Urinary bladder (tissue), 4 donors: Measurements from ENCODE around the gene B4GALT5. TPM values are rescaled to one million over a fixed set of nuclear protein-coding genes. Genes with fewer than 3 reads are reported as not detected.
"Not testable (repeated sequence)": the region's sequence is repeated elsewhere in the genome, so short reads cannot be mapped to it uniquely, and the experiment has no call there.

Experiments used
- DNase-seq: peaks from one replicate; pipeline ENCODE4 v3.0.0-alpha.2; 2015; ENCODE audit errors: extremely low spot score
- H3K27ac ChIP-seq: one replicate; pipeline ENCODE4 v1.5.1; 2013; ENCODE audit warnings: low read depth, mild to moderate bottlenecking, moderate library complexity
- H3K36me3 ChIP-seq: one replicate; pipeline ENCODE4 v1.6.1; 2013; ENCODE audit warnings: mild to moderate bottlenecking, moderate library complexity; ENCODE audit not compliant: insufficient read depth
- H3K4me1 ChIP-seq: one replicate; pipeline ENCODE4 v1.6.1; 2013; ENCODE audit warnings: mild to moderate bottlenecking, moderate library complexity; ENCODE audit not compliant: insufficient read depth
- H3K4me3 ChIP-seq: one replicate; pipeline ENCODE4 v1.5.1; 2013; ENCODE audit warnings: low read depth, low read length
- WGBS: extraction: QIAGEN DNeasy Blood & Tissue Kit; methylation state at CpG from one replicate; pipeline ENCODE4 v1.1.7; 2013; 5-methylcytosine and 5-hydroxymethylcytosine counted together
- polyA plus RNA-seq: library from polyadenylated mRNA; stranded (reverse); fragments of 200-250 nt; gene quantifications from one replicate; pipeline ENCODE4 v1.2.3, GENCODE V29; 2013
- total RNA-seq: library from RNA; depleted of rRNA; stranded (reverse); fragments of >200 nt; gene quantifications from one replicate; pipeline ENCODE4 v1.2.3, GENCODE V29; 2014
- donor health status: healthy with polysubstance abuse.
- donor health status: healthy.

Gene B4GALT5
- total and polyA plus RNA-seq, 2 donors: 19.5 to 46.4 TPM

DNA sequence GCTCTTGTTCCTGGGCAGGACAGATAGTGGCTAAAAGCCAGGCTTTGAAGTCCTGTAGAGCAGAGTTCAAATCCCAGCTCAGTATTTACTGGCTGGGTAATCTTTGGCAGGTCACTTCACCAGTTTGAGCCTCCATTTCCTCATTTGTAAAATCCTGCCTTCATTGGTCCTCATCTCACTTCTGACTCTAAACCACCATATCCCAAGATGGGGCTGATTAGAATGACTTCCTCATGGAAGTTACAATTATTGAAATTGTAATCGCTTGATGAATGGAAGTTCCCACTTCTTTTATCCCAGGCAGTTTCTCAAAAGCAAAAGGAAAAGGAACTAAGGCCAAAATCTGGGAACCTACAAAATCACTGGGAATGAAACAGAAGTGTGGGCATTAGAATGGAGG is 35.9 kb upstream of the B4GALT5 start:
- Histone ChIP-seq H3K4me1 (no peaks in the 10 kb centered on the region), H3K36me3 (no peaks in the 10 kb centered on the region), H3K4me3 (no peak overlapping the region), H3K27ac (no peak overlapping the region)
- no peak for DNase-seq
- 98% methylated on average over 1 of the region's 1 CpG for WGBS

DNA sequence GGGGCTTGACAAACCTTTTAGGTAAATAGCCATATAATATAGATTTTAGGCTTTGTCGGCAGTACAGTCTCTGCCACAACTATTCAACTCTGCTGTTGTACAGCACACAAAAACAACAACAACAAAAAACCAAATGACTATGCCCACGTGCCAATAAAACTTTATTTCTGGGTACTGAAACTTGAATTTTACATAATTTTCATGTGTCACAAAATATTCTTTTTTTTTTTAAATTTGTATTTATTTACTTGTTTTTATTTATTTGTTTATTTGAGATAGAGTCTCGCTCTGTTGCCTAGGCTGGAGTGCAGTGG is 34.8 kb upstream of the B4GALT5 start:
- Histone ChIP-seq H3K4me3 (no peak overlapping the region), H3K27ac (no peak overlapping the region), H3K36me3 (no peaks in the 10 kb centered on the region), H3K4me1 (no peaks in the 10 kb centered on the region)
- DNase-seq: no peak
- 94% methylated on average over 3 of the region's 3 CpGs for WGBS

DNA sequence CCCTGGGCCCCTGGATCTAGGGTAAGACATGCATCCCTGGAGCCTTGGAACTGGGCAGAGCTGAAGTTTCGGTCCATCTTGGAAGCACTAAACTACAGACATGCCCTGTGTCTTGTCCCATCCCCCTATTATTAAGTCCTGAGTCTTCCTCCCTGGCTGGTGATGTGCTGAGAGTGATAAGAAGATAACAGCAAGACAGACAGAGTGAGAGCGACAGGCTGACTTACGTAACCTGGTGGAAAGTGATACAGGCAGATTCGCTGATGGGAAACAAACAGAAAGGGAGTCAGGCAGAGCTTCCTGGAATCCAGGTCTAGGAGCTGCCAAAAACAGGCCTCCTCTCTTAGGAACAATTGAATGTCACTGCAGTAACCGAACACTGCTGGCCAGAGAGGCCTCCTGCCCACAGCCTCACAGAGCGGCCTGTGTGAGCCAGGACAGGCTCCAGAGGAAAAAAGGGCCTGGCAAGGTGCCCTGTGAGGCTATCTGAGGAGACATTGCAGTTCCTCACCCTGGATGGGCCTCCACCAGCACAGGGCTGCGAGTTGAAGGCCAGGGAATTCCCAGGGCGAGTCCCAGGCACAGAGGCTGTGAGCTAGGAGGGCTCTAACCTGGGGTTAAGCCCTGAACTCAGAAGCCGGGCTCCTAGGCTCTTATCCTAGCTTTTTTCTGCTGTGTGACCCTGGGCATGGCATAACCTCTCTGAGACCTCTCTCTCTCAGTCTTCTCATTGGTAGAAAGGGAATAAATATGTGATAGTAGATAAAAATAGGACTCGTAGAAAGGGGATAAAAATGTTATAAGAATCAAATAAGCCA is 34.2 kb upstream of the B4GALT5 start:
- WGBS: 28% methylated on average over 10 of the region's 10 CpGs
- Histone ChIP-seq H3K27ac (no peak overlapping the region), H3K4me3 (no peak overlapping the region), H3K36me3 (no peaks in the 10 kb centered on the region), H3K4me1 (no peaks in the 10 kb centered on the region)
- no peak for DNase-seq

DNA sequence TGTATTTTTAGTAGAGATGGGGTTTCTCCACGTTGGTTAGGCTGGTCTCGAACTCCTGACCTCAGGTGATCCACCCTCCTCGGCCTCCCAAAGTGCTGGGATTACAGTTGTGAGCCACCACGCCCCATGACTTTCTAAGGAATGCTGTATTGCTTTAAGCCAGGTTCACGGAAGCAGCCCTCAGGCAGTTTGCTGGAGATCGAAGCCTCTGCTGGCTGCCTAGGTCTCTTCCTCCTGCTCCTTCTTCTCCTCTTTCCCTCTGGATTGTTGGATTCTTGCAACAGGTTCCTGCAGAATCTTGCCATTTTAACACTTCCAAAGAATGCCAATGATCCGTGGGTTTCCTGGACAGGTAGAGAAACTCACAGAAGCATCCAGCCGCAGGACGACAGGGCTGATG is 29.3 kb upstream of the B4GALT5 start:
- Histone ChIP-seq H3K36me3 (no peaks in the 10 kb centered on the region), H3K4me1 (no peaks in the 10 kb centered on the region), H3K27ac (no peak overlapping the region), H3K4me3 (no peak overlapping the region)
- DNase-seq: no peak
- WGBS: 76% methylated on average over 9 of the region's 9 CpGs

DNA sequence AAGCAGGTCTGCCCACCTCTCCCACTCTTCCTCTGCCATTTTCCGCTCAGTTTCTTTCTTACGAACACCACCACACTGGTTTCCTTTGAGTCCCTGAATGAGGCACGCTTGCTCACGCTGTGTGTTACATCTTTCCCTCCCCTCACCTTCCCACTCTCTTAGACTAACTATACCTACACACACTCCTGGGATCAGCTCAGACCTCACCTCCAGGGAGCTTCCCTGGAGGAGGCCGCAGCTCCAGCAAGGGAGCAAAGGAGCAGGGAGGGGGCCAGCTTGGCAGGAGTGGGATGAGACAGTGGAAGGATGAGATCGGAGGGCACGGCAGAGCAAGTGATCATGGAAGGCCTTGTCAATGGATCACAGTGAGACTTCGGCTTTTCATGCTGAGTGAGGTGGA is 28.3 kb upstream of the B4GALT5 start:
- H3K4me1 ChIP-seq: no peaks in the 10 kb centered on the region
- H3K27ac ChIP-seq: no peak overlapping the region
- 91% methylated on average over 8 of the region's 8 CpGs for WGBS
- no peaks in the 10 kb centered on the region for H3K36me3 ChIP-seq
- DNase-seq: no peak
- no peak overlapping the region for H3K4me3 ChIP-seq

DNA sequence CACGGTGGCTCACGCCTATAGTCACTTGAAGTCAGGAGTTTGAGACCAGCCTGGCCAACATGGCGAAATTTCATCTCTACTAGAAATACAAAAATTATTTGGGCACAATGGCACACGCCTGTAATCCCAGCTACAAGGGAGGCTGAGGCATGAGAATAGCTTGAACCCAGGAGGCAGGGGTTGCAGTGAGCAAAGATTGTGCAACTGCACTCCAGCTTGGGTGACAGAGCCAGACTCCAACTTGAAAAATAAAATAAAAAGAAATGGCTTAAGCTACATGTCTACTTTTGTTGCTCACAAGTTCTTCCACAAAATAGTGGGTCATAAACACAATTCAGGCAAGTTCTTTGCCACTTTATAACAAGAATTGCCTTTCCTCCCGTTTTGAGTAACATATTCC is 27.1 kb upstream of the B4GALT5 start:
- no peaks in the 10 kb centered on the region for H3K4me1 ChIP-seq
- H3K36me3 ChIP-seq: no peaks in the 10 kb centered on the region
- WGBS: 91% methylated on average over 5 of the region's 5 CpGs
- no peak overlapping the region for H3K27ac ChIP-seq
- DNase-seq: no peak
- no peak overlapping the region for H3K4me3 ChIP-seq

DNA sequence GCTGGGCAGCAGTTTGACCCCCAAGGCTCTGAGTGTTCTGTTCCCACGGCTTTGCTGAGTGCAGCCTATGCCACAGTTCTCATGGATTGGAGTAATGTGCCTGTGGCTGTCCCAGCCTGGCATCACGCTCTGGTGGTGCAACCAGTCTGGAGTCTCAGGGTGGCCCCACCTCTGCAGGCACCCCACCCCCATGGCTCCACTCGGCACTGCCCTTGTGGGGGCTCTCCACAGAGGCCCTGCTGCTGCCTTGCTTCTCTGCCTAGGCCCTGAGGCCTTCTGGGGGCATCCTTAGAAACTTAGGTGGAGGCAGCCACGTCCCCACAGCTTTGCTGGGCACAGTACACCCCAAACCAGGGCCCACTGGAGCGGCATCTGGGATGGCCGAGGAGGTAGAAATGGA is 25.4 kb upstream of the B4GALT5 start:
- no peaks in the 10 kb centered on the region for H3K36me3 ChIP-seq
- DNase-seq: no peak
- WGBS: 88% methylated on average over 6 of the region's 6 CpGs
- H3K4me3 ChIP-seq: no peak overlapping the region
- no peaks in the 10 kb centered on the region for H3K4me1 ChIP-seq
- no peak overlapping the region for H3K27ac ChIP-seq

DNA sequence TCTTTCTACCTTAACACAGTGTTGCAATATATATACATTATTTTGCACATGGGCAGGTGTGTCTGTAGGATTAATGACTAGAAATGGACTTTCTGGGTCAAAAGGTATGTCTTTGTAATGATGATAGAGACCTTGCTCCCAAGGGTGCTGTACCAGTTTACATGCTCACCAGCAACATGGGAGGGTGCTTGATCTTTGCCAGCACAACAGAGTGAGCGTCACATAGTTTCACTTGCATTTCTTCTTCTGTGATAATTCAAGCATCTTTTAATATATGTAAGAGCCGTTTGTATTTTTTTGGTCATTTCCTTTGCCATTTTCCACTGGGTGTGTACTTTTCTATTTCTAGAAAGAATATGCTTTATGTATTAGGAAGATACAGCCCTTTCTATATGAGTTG is 23.6 kb upstream of the B4GALT5 start:
- DNase-seq: no peak
- no peaks in the 10 kb centered on the region for H3K36me3 ChIP-seq
- H3K4me3 ChIP-seq: no peak overlapping the region
- no peak overlapping the region for H3K27ac ChIP-seq
- H3K4me1 ChIP-seq: no peaks in the 10 kb centered on the region
- 63% methylated on average over 2 of the region's 2 CpGs for WGBS

DNA sequence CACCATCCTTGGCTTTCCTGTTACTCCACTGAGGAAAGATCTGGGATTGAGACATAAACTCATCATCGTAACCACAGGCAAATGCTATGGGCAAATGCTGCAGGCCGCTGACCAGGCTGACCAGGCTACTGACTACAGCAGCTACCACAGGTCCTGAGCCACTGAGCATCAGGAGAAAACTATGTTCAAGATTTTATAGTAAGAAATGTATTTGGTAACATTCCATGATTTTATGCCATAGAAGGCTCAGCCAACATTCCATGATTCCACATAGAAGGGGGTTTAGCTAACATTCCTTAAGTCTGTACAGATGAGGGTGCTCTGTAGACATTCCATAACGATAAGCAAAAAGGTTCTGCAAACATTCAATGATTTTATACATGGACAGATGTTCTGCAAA is 16.1 kb upstream of the B4GALT5 start:
- no peak for DNase-seq
- WGBS: 78% methylated on average over 3 of the region's 3 CpGs
- no peak overlapping the region for H3K4me3 ChIP-seq
- no peaks in the 10 kb centered on the region for H3K4me1 ChIP-seq
- H3K27ac ChIP-seq: no peak overlapping the region
- peaks cover 2% of the 10 kb centered on the region for H3K36me3 ChIP-seq

DNA sequence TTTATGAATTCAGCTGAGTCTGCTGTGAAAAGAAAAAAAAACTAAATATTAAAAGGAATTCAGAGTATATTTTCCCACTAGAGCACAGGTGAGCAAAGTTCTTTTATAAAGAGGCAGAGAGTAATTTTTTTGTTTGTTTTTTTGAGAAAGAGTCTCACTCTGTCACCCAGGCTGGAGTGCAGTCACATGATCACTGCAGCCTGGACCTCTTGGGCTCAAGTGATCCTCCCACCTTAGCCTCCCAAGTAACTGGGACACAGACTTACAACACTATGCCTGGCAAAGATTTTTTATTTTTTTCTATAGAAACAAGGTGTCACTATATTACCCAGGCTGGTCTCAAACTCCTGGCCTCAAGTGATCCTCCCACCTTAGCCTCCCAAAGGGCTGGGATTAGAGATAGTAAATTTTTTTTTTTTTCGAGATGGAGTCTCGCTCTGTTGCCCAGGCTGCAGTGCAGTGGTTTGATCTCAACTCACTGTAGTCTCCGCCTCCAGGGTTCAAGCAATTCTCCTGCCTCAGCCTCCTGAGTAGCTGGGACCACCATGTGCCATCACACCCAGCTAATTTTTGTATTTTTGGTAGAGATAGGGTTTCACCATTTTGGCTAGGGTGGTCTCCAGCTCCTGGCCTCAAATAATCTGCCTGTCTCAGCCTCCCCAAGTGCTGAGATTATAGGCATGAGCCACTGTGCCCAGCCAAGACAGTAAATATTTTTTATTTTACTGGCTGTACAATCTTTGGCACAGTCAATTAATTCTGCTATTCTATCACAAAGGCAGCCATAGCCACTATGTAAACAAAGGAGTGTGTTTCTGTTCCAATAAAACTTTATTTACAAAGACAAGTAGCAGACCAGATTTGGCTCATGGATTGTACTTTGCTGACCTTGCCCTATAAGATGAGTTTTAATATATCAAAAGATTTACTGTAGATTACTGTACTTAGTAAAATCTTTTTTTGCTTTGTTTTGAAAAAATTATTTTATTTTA is 14.5 kb upstream of the B4GALT5 start:
- H3K36me3 ChIP-seq: peaks cover 2% of the 10 kb centered on the region
- WGBS: 97% methylated on average over 3 of the region's 3 CpGs
- no peak for DNase-seq
- no peak overlapping the region for H3K4me3 ChIP-seq
- H3K4me1 ChIP-seq: no peaks in the 10 kb centered on the region
- no peak overlapping the region for H3K27ac ChIP-seq

DNA sequence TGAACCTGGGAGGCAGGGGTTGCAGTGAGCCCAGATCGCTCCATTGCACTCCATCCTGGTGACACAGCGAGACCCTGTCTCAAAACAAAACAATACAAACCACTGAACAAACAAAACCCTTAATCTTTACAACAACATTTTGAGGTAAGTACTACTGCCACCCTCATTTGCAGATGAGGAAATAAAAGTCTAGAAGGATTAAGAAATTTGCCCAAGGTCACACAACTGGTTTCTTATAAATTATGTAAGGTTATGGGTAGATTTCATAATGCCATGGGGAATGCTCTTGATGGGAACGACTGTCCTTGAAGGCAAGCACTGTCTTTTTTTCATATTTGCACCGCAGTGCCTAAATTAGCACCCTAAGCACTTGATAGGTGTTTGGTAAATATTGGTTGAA is 13.8 kb upstream of the B4GALT5 start:
- DNase-seq: no peak

DNA sequence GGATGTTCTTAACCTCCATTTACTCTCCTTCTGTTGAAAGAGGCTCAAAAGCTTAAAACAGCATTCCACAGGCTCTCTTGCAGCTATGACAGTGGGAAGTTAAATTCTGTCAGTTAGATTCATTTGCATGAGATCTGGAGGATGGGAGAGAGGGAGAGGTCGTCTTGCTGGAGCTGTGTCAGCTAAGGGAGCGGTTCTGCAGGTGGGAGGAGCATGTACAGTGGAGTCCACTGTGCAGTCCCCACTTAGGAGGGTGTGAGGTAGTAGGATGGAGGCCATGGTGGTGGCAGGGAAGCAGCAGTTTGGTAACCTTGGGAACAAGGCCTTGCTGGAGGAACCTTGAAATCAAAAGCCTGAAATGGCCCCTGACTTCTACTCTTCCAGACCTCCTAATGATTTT is 12.0 kb upstream of the B4GALT5 start:
- no peak for DNase-seq
- Histone ChIP-seq H3K4me1 (no peaks in the 10 kb centered on the region), H3K36me3 (peaks cover 2% of the 10 kb centered on the region), H3K4me3 (no peak overlapping the region), H3K27ac (no peak overlapping the region)
- WGBS: 86% methylated on average over 2 of the region's 2 CpGs

More for the DNA sequence above, 13.8 kb upstream of the B4GALT5 start:
- Histone ChIP-seq H3K36me3 (peaks cover 2% of the 10 kb centered on the region), H3K4me3 (no peak overlapping the region), H3K27ac (no peak overlapping the region), H3K4me1 (no peaks in the 10 kb centered on the region)
- 75% methylated on average over 4 of the region's 4 CpGs for WGBS

DNA sequence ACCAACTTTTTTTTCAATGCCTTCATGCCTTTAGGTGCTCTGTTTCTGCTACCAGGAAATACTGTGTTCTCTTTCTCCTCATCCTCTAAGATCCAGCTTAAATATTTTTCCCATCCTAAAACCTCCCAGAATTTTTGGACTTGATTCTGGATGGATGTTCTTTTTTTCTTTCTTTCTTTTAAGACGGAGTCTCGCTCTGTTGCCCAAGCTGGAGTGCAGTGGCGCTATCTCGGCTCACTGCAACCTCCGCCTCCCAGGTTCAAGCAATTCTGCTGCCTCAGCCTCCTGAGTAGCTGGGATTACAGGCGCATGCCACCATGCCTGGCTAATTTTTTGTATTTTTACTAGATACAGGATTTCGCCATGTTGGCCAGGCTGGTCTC is 11.5 kb upstream of the B4GALT5 start:
- not testable (repeated sequence) for H3K36me3 ChIP-seq, DNase-seq, H3K4me3 ChIP-seq, H3K27ac ChIP-seq, H3K4me1 ChIP-seq
- WGBS: 87% methylated on average over 7 of the region's 7 CpGs
